DND-41 (cell line): ENCODE data around the gene INSIG2.

Source experiments
- EZH2 ChIP-seq: IDR thresholded peaks from 3 replicates; pipeline ENCODE4 v1.6.1; 2012; ENCODE audit warnings: borderline replicate concordance, low read depth, mild to moderate bottlenecking, moderate library complexity, low read length, inconsistent platforms; ENCODE audit not compliant: severe bottlenecking
- TF ChIP-seq, protein P1 (sequence below): IDR thresholded peaks from 2 replicates; pipeline ENCODE4 v1.5.1; 2012; ENCODE audit warnings: borderline replicate concordance, low read length, moderate library complexity, mild to moderate bottlenecking; ENCODE audit not compliant: poor library complexity, severe bottlenecking; ENCODE audit errors: extremely low read depth

DNA sequence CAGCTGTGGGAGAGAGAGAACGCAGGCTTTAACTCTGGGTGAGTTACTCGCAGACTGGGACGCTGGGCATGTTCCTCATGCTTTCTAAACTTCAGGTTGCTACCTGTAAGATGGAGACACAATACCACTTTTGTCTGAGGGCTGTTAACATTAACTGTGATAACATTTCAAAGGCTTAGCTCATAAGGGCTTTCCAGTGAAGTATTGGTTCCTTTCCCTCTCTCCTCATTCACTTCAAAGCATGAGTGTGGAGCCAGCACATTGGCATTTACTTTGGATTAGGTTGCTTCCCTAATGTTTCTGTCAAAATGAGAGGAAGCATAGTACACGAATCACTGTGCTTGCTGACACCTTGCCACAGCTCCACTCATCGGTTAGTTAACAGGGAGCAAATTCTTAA, 30.2 kb downstream of the INSIG2 start:
- TF ChIP-seq, protein P1, sequence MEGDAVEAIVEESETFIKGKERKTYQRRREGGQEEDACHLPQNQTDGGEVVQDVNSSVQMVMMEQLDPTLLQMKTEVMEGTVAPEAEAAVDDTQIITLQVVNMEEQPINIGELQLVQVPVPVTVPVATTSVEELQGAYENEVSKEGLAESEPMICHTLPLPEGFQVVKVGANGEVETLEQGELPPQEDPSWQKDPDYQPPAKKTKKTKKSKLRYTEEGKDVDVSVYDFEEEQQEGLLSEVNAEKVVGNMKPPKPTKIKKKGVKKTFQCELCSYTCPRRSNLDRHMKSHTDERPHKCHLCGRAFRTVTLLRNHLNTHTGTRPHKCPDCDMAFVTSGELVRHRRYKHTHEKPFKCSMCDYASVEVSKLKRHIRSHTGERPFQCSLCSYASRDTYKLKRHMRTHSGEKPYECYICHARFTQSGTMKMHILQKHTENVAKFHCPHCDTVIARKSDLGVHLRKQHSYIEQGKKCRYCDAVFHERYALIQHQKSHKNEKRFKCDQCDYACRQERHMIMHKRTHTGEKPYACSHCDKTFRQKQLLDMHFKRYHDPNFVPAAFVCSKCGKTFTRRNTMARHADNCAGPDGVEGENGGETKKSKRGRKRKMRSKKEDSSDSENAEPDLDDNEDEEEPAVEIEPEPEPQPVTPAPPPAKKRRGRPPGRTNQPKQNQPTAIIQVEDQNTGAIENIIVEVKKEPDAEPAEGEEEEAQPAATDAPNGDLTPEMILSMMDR = no peak
- no peak for TF ChIP-seq EZH2
